B cell (primary cell): ENCODE results near the gene CD300LB. TPM values are rescaled to one million over a fixed set of nuclear protein-coding genes. Genes with fewer than 3 reads are reported as not detected.

Source experiments
- ATAC-seq: fragments of 200-7000 bp; cut with Tn5 transposase; one replicate; pipeline ENCODE4 v1.10.0; 2021; ENCODE audit warnings: low read depth, mild to moderate bottlenecking, moderate number of reproducible peaks, moderate library complexity
- CTCF ChIA-PET: fragments of 350-600 bp; sonication (Branson Sonifier 250); formaldehyde crosslinking; loops from one replicate; lab custom pipeline; 2021; ENCODE audit warnings: antibody characterized with exemption, inconsistent platforms; lab: Charles Lee
- POLR2A ChIA-PET: fragments of 350-600 bp; sonication (Branson Sonifier 250); formaldehyde crosslinking; loops from one replicate; lab custom pipeline; 2021; ENCODE audit warnings: antibody characterized with exemption; lab: Charles Lee
- DNase-seq: peaks from one replicate; pipeline ENCODE4 v3.0.0; 2013
- H2AFZ ChIP-seq: 2 replicates; pipeline ENCODE4 v1.6.1; 2012; ENCODE audit warnings: mild to moderate bottlenecking, low read depth, low read length; ENCODE audit not compliant: insufficient read depth, poor library complexity, severe bottlenecking
- H3K27ac ChIP-seq, 2 donors: 1 replicate in 1 of 2; 2 replicates in 1 of 2; pipeline ENCODE4 v1.5.1; 2012 to 2013; ENCODE audit warnings: low read length in 2 of 2, mild to moderate bottlenecking in 2 of 2, moderate library complexity in 1 of 2
- H3K27me3 ChIP-seq, 4 experiments: fragments of 200-600 bp in 1 of 4; sonication (generic) in 1 of 4; replicated peaks in 1 of 4; 1 replicate in 2 of 4; 2 replicates in 2 of 4; pipeline versions ENCODE4 v1.6.1 to v1.7.0; 2013 to 2016; ENCODE audit warnings: low read length in 3 of 4, mild to moderate bottlenecking in 2 of 4, mixed read lengths in 1 of 4, moderate library complexity in 1 of 4; ENCODE audit not compliant: insufficient read depth in 4 of 4, control insufficient read depth in 3 of 4; ENCODE audit errors: control extremely low read depth in 1 of 4
- H3K36me3 ChIP-seq, 2 experiments: replicated peaks in 1 of 2; 1 replicate in 1 of 2; 2 replicates in 1 of 2; pipeline versions ENCODE4 v1.6.1 to v1.7.1; 2013; ENCODE audit warnings: low read length in 1 of 2; ENCODE audit not compliant: insufficient read depth in 2 of 2, control insufficient read depth in 1 of 2; ENCODE audit errors: control extremely low read depth in 1 of 2, extremely low read depth in 1 of 2
- H3K4me1 ChIP-seq, 2 donors: fragments of 200-600 bp in 1 of 2; sonication (generic) in 1 of 2; 1 replicate in 1 of 2; 2 replicates in 1 of 2; pipeline versions ENCODE4 v1.5.1 to v1.6.1; 2013 to 2017; ENCODE audit warnings: low read length in 2 of 2; ENCODE audit not compliant: control insufficient read depth in 2 of 2, insufficient read depth in 2 of 2
- H3K4me2 ChIP-seq: replicated peaks from 2 replicates; pipeline ENCODE3; 2012; ENCODE audit warnings: mild to moderate bottlenecking, low read depth, low read length; ENCODE audit not compliant: poor library complexity, severe bottlenecking
- H3K4me3 ChIP-seq, 5 experiments: fragments of 200-600 bp in 1 of 5; sonication (generic) in 1 of 5; 1 replicate in 3 of 5; 2 replicates in 2 of 5; pipeline versions ENCODE4 v1.5.1 to v1.7.0; 2011 to 2016; ENCODE audit warnings: low read length in 4 of 5, mild to moderate bottlenecking in 4 of 5, low read depth in 2 of 5, control low read depth in 1 of 5, moderate library complexity in 1 of 5; ENCODE audit not compliant: insufficient read depth in 1 of 5; ENCODE audit errors: control extremely low read depth in 1 of 5, extremely low read depth in 1 of 5
- H3K79me2 ChIP-seq: fragments of 200-600 bp; sonication (generic); one replicate; pipeline ENCODE4 v1.6.0; 2016; ENCODE audit warnings: low read length; ENCODE audit not compliant: control insufficient read depth, insufficient read depth
- H3K9ac ChIP-seq: fragments of 200-600 bp; sonication (generic); 2 replicates; pipeline ENCODE4 v1.6.1; 2017; ENCODE audit warnings: mild to moderate bottlenecking, low read length, moderate library complexity
- H3K9me3 ChIP-seq, 3 donors: one replicate each; pipeline versions ENCODE4 v1.6.1 to v1.7.1; 2013; ENCODE audit warnings: low read length in 2 of 3; ENCODE audit not compliant: control insufficient read depth in 2 of 3, insufficient read depth in 1 of 3; ENCODE audit errors: control extremely low read depth in 1 of 3
- H4K20me1 ChIP-seq: 2 replicates; pipeline ENCODE4 v1.6.0; 2012; ENCODE audit warnings: mild to moderate bottlenecking, low read length; ENCODE audit not compliant: insufficient read depth, control insufficient read depth, poor library complexity, severe bottlenecking
- H3K27ac Mint-ChIP-seq: one replicate; pipeline ENCODE4 v1.8.0; 2021; ENCODE audit warnings: mixed read lengths
- H3K27me3 Mint-ChIP-seq: one replicate; pipeline ENCODE4 v1.8.0; 2021; ENCODE audit warnings: mixed read lengths
- H3K4me1 Mint-ChIP-seq: one replicate; pipeline ENCODE4 v1.8.0; 2021; ENCODE audit warnings: mixed read lengths
- H3K4me3 Mint-ChIP-seq: one replicate; pipeline ENCODE4 v1.8.0; 2021; ENCODE audit warnings: mixed read lengths
- H3K9me3 Mint-ChIP-seq: one replicate; pipeline ENCODE4 v1.8.0; 2022; ENCODE audit warnings: mixed read lengths; ENCODE audit not compliant: insufficient read depth
- CTCF ChIP-seq: fragments of 200-600 bp; IDR thresholded peaks from one replicate; pipeline ENCODE4 v1.8.0; 2022; ENCODE audit warnings: antibody characterized with exemption, mild to moderate bottlenecking
- EZH2 ChIP-seq: IDR thresholded peaks from 2 replicates; pipeline ENCODE4 v1.6.1; 2012; ENCODE audit warnings: borderline replicate concordance, low read depth, mild to moderate bottlenecking, moderate library complexity, low read length; ENCODE audit not compliant: insufficient read depth, poor library complexity, severe bottlenecking
- WGBS: methylation state at CpG from one replicate; pipeline ENCODE4 v1.1.5; 2013; ENCODE audit warnings: missing lambda C conversion rate; ENCODE audit not compliant: insufficient coverage; 5-methylcytosine and 5-hydroxymethylcytosine counted together
- intact Hi-C: fragments of 100-400 bp; cut with micrococcal nuclease; formaldehyde crosslinking; loops from one replicate; pipeline ENCODE4 v1.10.0; 2022
- polyA plus RNA-seq: library from polyadenylated mRNA; depleted of rRNA; stranded (reverse); fragments of >200 nt; gene quantifications from 2 replicates; pipeline ENCODE4 v1.2.3, GENCODE V29; 2012
- total RNA-seq, 2 donors: library from RNA; stranded (reverse); fragments of 120-200 nt in 1 of 2; gene quantifications; 1 replicate in 1 of 2; 2 replicates in 1 of 2; pipeline versions ENCODE4 v1.2.3 to v1.2.4, GENCODE V29; 2013 to 2022

CD300LB gene
- total and polyA plus RNA-seq, 2 donors (not counting 1 experiment from before 2014, with no cell fraction given): 0.12 to 0.39 TPM

GRCh38 chr17:74480290-74480689, 51.0 kb downstream of the CD300LB start:
- POLR2A ChIA-PET: no interaction called here
- no peak for ATAC-seq

More at GRCh38 chr17:74480290-74480689, 51.0 kb downstream of the CD300LB start:
- Histone ChIP-seq H3K4me2 (no peak overlapping the region), H3K36me3 (peaks cover 0 to 1% of the 10 kb centered on the region in 2 experiments), H3K4me3 (no peak overlapping the region), H3K27ac (no peak overlapping the region), H3K27me3 (no peaks in the 10 kb centered on the region), H2AFZ (no peak overlapping the region), H4K20me1 (no peaks in the 10 kb centered on the region), H3K9me3 (peaks cover 0 to 12% (median 9%) of the 10 kb centered on the region in 3 donors), H3K4me1 (peaks cover 10 to 14% of the 10 kb centered on the region in 2 donors), H3K9ac (no peak overlapping the region), H3K79me2 (no peaks in the 10 kb centered on the region)
- Mint-ChIP-seq H3K4me3 (no peak overlapping the region), H3K27ac (no peak overlapping the region), H3K9me3 (peaks cover 4% of the 10 kb centered on the region), H3K27me3 (no peaks in the 10 kb centered on the region), H3K4me1 (peaks cover 18% of the 10 kb centered on the region)
- no peak for DNase-seq
- TF ChIP-seq EZH2 (no peak), CTCF (no peak)
- intact Hi-C loops: no loop called here
- 91% methylated on average over 7 of the region's 8 CpGs for WGBS
- CTCF ChIA-PET: interaction anchor here (0.7 to 1.4 kb wide), 3 partner anchors 10 to 14 kb away, joined by 3 read pairs; no protein-coding TSS in a partner anchor
